Measurements from ENCODE around the gene MIB2.

- TF ChIP-seq CTCF (IDR thresholded peaks at IDR 0.05), result no peak
- TF ChIP-seq, protein P1, sequence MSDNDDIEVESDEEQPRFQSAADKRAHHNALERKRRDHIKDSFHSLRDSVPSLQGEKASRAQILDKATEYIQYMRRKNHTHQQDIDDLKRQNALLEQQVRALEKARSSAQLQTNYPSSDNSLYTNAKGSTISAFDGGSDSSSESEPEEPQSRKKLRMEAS (IDR thresholded peaks at IDR 0.05; ENCODE audit: low read depth), result no peak
- TF ChIP-seq, protein P2, sequence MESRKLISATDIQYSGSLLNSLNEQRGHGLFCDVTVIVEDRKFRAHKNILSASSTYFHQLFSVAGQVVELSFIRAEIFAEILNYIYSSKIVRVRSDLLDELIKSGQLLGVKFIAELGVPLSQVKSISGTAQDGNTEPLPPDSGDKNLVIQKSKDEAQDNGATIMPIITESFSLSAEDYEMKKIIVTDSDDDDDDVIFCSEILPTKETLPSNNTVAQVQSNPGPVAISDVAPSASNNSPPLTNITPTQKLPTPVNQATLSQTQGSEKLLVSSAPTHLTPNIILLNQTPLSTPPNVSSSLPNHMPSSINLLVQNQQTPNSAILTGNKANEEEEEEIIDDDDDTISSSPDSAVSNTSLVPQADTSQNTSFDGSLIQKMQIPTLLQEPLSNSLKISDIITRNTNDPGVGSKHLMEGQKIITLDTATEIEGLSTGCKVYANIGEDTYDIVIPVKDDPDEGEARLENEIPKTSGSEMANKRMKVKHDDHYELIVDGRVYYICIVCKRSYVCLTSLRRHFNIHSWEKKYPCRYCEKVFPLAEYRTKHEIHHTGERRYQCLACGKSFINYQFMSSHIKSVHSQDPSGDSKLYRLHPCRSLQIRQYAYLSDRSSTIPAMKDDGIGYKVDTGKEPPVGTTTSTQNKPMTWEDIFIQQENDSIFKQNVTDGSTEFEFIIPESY (IDR thresholded peaks at IDR 0.05; ENCODE audit: borderline replicate concordance, low read depth), result no peak
- TF ChIP-seq YY1 (IDR thresholded peaks at IDR 0.05; ENCODE audit: low read depth), result no peak
- TF ChIP-seq RFX5 (IDR thresholded peaks at IDR 0.05; ENCODE audit: low read length), result no peak
- TF ChIP-seq RAD21 (IDR thresholded peaks at IDR 0.05; ENCODE audit: low read length), result no peak
- no peak for TF ChIP-seq TEAD4 (IDR thresholded peaks at IDR 0.05; ENCODE audit: borderline replicate concordance, insufficient read depth)
- no peak for TF ChIP-seq FOXM1 (IDR thresholded peaks at IDR 0.05; ENCODE audit: low read depth)
Observed at GRCh38 chr1:1616838-1617237, 1.5 kb downstream of the MIB2 start.

All from SK-N-SH (cell line).